Measurements from ENCODE around the gene SPHK2.

- no peak for TF ChIP-seq CTCF (conservative IDR thresholded peaks at IDR 0.05; ENCODE audit: low read depth, low read length)
- no peak for TF ChIP-seq EZH2 (IDR thresholded peaks at IDR 0.05; ENCODE audit: borderline replicate concordance, low read depth, low read length, poor library complexity, severe bottlenecking)
Observed at GRCh38 chr19:48658483-48658882, 39.2 kb downstream of the SPHK2 start.
